HepG2 (cell line): ENCODE results near the gene TBL3. TPM values are rescaled to one million over a fixed set of nuclear protein-coding genes. Genes with fewer than 3 reads are reported as not detected.
A peak's percentile ranks its signal among the peaks of the same experiment; 100 is the strongest.

Experiments
- ATF1 ChIP-seq: IDR thresholded peaks from 2 replicates; pipeline ENCODE4 v1.6.1; 2016; ENCODE audit warnings: mild to moderate bottlenecking, control low read depth
- CREB1 ChIP-seq, 2 experiments: fragments of 450-650 bp in 1 of 2; IDR thresholded peaks; 2 replicates each; pipeline ENCODE4 v1.6.1; 2016 to 2017; ENCODE audit warnings: control low read depth in 1 of 2, mild to moderate bottlenecking in 1 of 2, missing compliant biosample characterization in 1 of 2, missing genetic modification characterization in 1 of 2
- ELF3 ChIP-seq: IDR thresholded peaks from 2 replicates; pipeline ENCODE4 v1.6.1; 2016; ENCODE audit warnings: missing genetic modification reagents, missing compliant biosample characterization
- FOXO1 ChIP-seq: sonication (generic); formaldehyde crosslinking; IDR thresholded peaks from 2 replicates; pipeline ENCODE4 v1.4.0; 2020; ENCODE audit warnings: missing genetic modification reagents
- JUND ChIP-seq: sonication (generic); formaldehyde crosslinking; IDR thresholded peaks from 2 replicates; pipeline ENCODE4 v1.8.0; 2022; ENCODE audit warnings: mild to moderate bottlenecking, missing genetic modification reagents
- KLF12 ChIP-seq: sonication (generic); formaldehyde crosslinking; IDR thresholded peaks from 2 replicates; pipeline ENCODE4 v1.4.0; 2020; ENCODE audit warnings: missing genetic modification reagents, borderline replicate concordance
- MBNL3 ChIP-seq: fragments of 250-450 bp; sonication (Bioruptor Pico); conservative IDR thresholded peaks from 2 replicates; pipeline ENCODE4 v1.8.0; 2022; ENCODE audit warnings: mild to moderate bottlenecking, inconsistent platforms
- RELA ChIP-seq: sonication (generic); formaldehyde crosslinking; IDR thresholded peaks from 2 replicates; pipeline ENCODE4 v1.4.0; 2020; ENCODE audit warnings: missing genetic modification reagents
- SUZ12 ChIP-seq: fragments of 150-350 bp; IDR thresholded peaks from 2 replicates; pipeline ENCODE4 v1.6.1; 2014; ENCODE audit warnings: low read depth, low read length
- ZFP90 ChIP-seq: sonication (generic); formaldehyde crosslinking; IDR thresholded peaks from 2 replicates; pipeline ENCODE4 v1.8.0; 2022; ENCODE audit warnings: missing genetic modification reagents, mild to moderate bottlenecking, inconsistent platforms, borderline replicate concordance
- ZNF644 ChIP-seq: IDR thresholded peaks from 2 replicates; pipeline ENCODE4 v1.6.1; 2016; ENCODE audit warnings: low read depth
- ZNF672 ChIP-seq: sonication (generic); formaldehyde crosslinking; IDR thresholded peaks from 2 replicates; pipeline ENCODE4 v1.8.1; 2022; ENCODE audit warnings: missing genetic modification reagents
- ZNF776 ChIP-seq: sonication (generic); formaldehyde crosslinking; IDR thresholded peaks from 2 replicates; pipeline ENCODE4 v1.4.0; 2020; ENCODE audit warnings: mild to moderate bottlenecking, missing genetic modification reagents
- polyA plus RNA-seq, 8 experiments: library from polyadenylated mRNA; depleted of rRNA in 3 of 8; stranded (reverse) in 7 of 8; unstranded in 1 of 8; fragments of >200 nt; fragmentation: Illumina TruSeq in 4 of 8; extraction: Trizol in 4 of 8; gene quantifications; 2 replicates each; pipeline versions ENCODE4 v1.2.1 to v1.2.3, GENCODE V29; 2011 to 2016; ENCODE audit warnings: low read depth in 4 of 8, missing spikeins in 1 of 8, mixed read lengths in 1 of 8; ENCODE audit not compliant: insufficient read depth in 1 of 8
- total RNA-seq, 5 experiments: library from RNA; depleted of rRNA; stranded (reverse); fragments of >200 nt; fragmentation: Illumina TruSeq; extraction: Trizol; gene quantifications; 2 replicates each; pipeline ENCODE4 v1.2.3, GENCODE V29; 2016; ENCODE audit warnings: low read depth in 1 of 5
- TF ChIP-seq, protein P1 (sequence below): sonication (generic); formaldehyde crosslinking; conservative IDR thresholded peaks from 2 replicates; pipeline ENCODE4 v1.4.0; 2020; ENCODE audit warnings: missing genetic modification reagents
- TF ChIP-seq, protein P2 (sequence below): sonication (generic); formaldehyde crosslinking; IDR thresholded peaks from 2 replicates; pipeline ENCODE4 v1.4.0; 2020; ENCODE audit warnings: mild to moderate bottlenecking, missing genetic modification reagents
- TF ChIP-seq, protein P3 (sequence below): sonication (generic); formaldehyde crosslinking; IDR thresholded peaks from 2 replicates; pipeline ENCODE4 v1.8.1; 2023; ENCODE audit warnings: mild to moderate bottlenecking, moderate library complexity, missing genetic modification reagents
- TF ChIP-seq, protein P4 (sequence below): sonication (generic); formaldehyde crosslinking; IDR thresholded peaks from 2 replicates; pipeline ENCODE4 v1.9.0; 2021; ENCODE audit warnings: missing genetic modification reagents, borderline replicate concordance
- TF ChIP-seq, protein P5 (sequence below): sonication (generic); formaldehyde crosslinking; IDR thresholded peaks from 2 replicates; pipeline ENCODE4 v1.8.0; 2022; ENCODE audit warnings: missing genetic modification reagents, low read depth, mild to moderate bottlenecking, borderline replicate concordance
- TF ChIP-seq, protein P6 (sequence below): IDR thresholded peaks from 2 replicates; pipeline ENCODE4 v1.6.1; 2016; ENCODE audit warnings: low read depth

TBL3 gene
- total and polyA plus RNA-seq, 2 of the 13 experiments (the other 11 are each of a cell fraction or from before 2014, with no cell fraction given) = 16.8 to 38.0 TPM

DNA sequence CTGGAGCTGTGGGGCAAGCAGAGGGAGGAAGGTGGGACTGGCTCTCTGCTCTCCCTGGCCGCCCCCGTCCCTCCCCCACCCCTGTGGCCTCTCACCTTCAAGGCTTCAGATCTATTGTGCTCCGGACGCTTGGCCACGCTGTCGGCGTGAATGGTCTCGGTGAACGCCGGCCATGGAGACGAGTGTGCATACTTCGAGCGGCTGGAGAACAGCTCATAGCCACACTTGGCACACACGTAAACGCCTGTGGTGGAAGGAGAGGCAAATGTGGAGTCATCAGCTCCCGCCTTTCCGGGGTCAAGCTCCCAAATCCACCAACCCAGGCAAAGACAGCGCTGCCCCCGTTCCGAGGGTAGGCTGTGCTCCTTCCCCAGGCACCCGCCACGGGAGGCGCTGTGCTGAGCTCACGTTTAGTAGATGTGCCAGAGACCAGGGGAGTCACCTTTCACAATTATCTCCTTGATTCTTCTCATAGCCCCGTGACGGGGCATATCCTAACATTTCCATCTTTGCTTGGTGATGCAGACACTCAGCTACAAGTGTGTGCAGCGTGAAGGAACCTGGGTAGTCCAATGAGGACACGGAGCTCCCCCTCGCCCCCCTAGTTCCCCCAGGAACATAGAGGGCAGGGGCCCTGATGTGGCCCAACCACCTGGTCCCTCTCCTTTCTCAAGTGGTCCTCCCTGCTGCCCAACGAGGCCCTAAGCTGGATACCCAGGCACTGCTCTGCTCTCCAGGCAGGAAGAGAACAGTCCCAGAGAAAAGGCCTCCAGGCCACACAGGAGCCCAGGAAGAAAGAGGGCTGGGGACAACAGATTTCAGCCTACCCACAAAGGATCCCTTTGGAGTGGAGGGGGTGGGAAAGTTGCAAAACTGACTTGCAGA, 30.4 kb upstream of the TBL3 start (continued):
- TF ChIP-seq FOXO1 (no peak), CREB1 (IDR thresholded peaks at IDR 0.05) (0 out of 2 replicates have a peak, but pooled peaks have one; percentile 19), CREB1 (CRISPR knock-in tag; IDR thresholded peaks at IDR 0.05) (no peak), ATF1 (CRISPR knock-in tag) (no peak), ZNF644 (CRISPR knock-in tag) (no peak), JUND (no peak), SUZ12 (no peak), ZNF776 (CRISPR knock-in tag) (no peak), ELF3 (no peak), ZNF672 (CRISPR knock-in tag) (no peak), MBNL3 (CRISPR knock-in tag) (no peak), RELA (CRISPR knock-in tag) (no peak), ZFP90 (no peak), KLF12 (CRISPR knock-in tag) (no peak)
- TF ChIP-seq, protein P1, sequence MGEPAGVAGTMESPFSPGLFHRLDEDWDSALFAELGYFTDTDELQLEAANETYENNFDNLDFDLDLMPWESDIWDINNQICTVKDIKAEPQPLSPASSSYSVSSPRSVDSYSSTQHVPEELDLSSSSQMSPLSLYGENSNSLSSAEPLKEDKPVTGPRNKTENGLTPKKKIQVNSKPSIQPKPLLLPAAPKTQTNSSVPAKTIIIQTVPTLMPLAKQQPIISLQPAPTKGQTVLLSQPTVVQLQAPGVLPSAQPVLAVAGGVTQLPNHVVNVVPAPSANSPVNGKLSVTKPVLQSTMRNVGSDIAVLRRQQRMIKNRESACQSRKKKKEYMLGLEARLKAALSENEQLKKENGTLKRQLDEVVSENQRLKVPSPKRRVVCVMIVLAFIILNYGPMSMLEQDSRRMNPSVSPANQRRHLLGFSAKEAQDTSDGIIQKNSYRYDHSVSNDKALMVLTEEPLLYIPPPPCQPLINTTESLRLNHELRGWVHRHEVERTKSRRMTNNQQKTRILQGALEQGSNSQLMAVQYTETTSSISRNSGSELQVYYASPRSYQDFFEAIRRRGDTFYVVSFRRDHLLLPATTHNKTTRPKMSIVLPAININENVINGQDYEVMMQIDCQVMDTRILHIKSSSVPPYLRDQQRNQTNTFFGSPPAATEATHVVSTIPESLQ (CRISPR knock-in tag) = no peak
- TF ChIP-seq, protein P2, sequence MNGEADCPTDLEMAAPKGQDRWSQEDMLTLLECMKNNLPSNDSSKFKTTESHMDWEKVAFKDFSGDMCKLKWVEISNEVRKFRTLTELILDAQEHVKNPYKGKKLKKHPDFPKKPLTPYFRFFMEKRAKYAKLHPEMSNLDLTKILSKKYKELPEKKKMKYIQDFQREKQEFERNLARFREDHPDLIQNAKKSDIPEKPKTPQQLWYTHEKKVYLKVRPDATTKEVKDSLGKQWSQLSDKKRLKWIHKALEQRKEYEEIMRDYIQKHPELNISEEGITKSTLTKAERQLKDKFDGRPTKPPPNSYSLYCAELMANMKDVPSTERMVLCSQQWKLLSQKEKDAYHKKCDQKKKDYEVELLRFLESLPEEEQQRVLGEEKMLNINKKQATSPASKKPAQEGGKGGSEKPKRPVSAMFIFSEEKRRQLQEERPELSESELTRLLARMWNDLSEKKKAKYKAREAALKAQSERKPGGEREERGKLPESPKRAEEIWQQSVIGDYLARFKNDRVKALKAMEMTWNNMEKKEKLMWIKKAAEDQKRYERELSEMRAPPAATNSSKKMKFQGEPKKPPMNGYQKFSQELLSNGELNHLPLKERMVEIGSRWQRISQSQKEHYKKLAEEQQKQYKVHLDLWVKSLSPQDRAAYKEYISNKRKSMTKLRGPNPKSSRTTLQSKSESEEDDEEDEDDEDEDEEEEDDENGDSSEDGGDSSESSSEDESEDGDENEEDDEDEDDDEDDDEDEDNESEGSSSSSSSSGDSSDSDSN (CRISPR knock-in tag) = peak; percentile 61; the same call in 1 of the 2 replicates
- TF ChIP-seq, protein P3, sequence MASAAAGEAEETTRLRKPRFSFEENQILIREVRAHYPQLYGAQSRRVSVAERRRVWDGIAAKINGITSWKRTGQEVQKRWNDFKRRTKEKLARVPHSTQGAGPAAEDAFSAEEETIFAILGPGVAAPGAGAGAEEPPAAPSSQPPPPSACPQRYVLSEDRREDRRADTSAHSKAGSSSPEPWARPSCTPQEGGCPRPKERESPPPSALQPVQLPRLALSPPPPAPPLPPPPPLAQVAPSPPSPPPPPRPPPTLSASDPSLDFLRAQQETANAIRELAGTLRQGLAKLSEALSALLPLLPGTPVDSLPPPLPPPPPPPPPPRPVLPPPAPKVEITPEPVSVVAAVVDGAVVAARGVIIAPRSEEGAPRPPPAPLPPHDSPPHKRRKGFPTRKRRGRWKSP (CRISPR knock-in tag) = no peak; the same call in 1 of the 2 replicates
- TF ChIP-seq, protein P4, sequence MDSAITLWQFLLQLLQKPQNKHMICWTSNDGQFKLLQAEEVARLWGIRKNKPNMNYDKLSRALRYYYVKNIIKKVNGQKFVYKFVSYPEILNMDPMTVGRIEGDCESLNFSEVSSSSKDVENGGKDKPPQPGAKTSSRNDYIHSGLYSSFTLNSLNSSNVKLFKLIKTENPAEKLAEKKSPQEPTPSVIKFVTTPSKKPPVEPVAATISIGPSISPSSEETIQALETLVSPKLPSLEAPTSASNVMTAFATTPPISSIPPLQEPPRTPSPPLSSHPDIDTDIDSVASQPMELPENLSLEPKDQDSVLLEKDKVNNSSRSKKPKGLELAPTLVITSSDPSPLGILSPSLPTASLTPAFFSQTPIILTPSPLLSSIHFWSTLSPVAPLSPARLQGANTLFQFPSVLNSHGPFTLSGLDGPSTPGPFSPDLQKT (CRISPR knock-in tag) = no peak
- TF ChIP-seq, protein P5, sequence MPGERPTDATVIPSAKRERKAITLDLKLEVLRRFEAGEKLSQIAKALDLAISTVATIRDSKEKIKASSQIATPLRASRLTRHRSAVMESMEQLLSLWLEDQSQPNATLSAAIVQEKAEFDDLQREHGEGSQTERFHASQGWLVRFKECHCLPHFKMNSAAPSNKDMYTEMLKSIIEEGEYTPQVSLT (CRISPR knock-in tag) = no peak
- TF ChIP-seq, protein P6, sequence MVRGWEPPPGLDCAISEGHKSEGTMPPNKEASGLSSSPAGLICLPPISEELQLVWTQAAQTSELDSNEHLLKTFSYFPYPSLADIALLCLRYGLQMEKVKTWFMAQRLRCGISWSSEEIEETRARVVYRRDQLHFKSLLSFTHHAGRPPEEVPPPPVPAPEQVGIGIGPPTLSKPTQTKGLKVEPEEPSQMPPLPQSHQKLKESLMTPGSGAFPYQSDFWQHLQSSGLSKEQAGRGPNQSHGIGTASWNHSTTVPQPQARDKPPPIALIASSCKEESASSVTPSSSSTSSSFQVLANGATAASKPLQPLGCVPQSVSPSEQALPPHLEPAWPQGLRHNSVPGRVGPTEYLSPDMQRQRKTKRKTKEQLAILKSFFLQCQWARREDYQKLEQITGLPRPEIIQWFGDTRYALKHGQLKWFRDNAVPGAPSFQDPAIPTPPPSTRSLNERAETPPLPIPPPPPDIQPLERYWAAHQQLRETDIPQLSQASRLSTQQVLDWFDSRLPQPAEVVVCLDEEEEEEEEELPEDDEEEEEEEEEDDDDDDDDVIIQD (CRISPR knock-in tag) = no peak
